ENCODE measurements around the gene GID8.
"Not testable (repeated sequence)": the region's sequence is repeated elsewhere in the genome, so short reads cannot be mapped to it uniquely, and the experiment has no call there.

Gene GID8

GRCh38 chr20:62957136-62958117, 19.5 kb downstream of the GID8 start:
- DNase-seq (ENCODE audit: low read depth, low spot score): no peak

- DNase-seq (ENCODE audit: low read depth, low spot score): no peak
Measured at GRCh38 chr20:62958388-62959100, 20.6 kb downstream of the GID8 start.

- no peak for DNase-seq (ENCODE audit: low read depth, low spot score)
Measured at GRCh38 chr20:62959101-62959971, 21.4 kb downstream of the GID8 start.

GRCh38 chr20:62959998-62960436, 22.1 kb downstream of the GID8 start:
- DNase-seq (ENCODE audit: low read depth, low spot score): no peak

- DNase-seq (ENCODE audit: low read depth, low spot score): not testable (repeated sequence)
Measured at GRCh38 chr20:62960446-62961309, 22.7 kb downstream of the GID8 start.

GRCh38 chr20:62961310-62961783, 23.4 kb downstream of the GID8 start:
- DNase-seq (ENCODE audit: low read depth, low spot score): no peak

GRCh38 chr20:62961799-62962198, 23.9 kb downstream of the GID8 start:
- DNase-seq (ENCODE audit: low read depth, low spot score): no peak

GRCh38 chr20:62962221-62962879, 24.4 kb downstream of the GID8 start:
- DNase-seq (ENCODE audit: low read depth, low spot score): no peak

- DNase-seq (ENCODE audit: low read depth, low spot score): no peak
Measured at GRCh38 chr20:62962891-62963613, 25.1 kb downstream of the GID8 start.

GRCh38 chr20:62963614-62964397, 25.9 kb downstream of the GID8 start:
- DNase-seq (ENCODE audit: low read depth, low spot score): no peak

- no peak for DNase-seq (ENCODE audit: low read depth, low spot score)
Measured at GRCh38 chr20:62964700-62965099, 26.8 kb downstream of the GID8 start.

- no peak for DNase-seq (ENCODE audit: low read depth, low spot score)
Measured at GRCh38 chr20:62965363-62965771, 27.4 kb downstream of the GID8 start.

- no peak for DNase-seq (ENCODE audit: low read depth, low spot score)
Measured at GRCh38 chr20:62966212-62967148, 28.5 kb downstream of the GID8 start.

- DNase-seq (ENCODE audit: low read depth, low spot score): no peak
Measured at GRCh38 chr20:62967149-62967501, 29.2 kb downstream of the GID8 start.

- no peak for DNase-seq (ENCODE audit: low read depth, low spot score)
Measured at GRCh38 chr20:62967628-62968351, 29.8 kb downstream of the GID8 start.

- DNase-seq (ENCODE audit: low read depth, low spot score): no peak
Measured at GRCh38 chr20:62968378-62969178, 30.6 kb downstream of the GID8 start.
